HEK293 (cell line): Measurements from ENCODE around the gene BZW2.
A peak's percentile ranks its signal among the peaks of the same experiment; 100 is the strongest.

Experiments
- CTCF ChIA-PET: fragments of 350-600 bp; formaldehyde crosslinking; extraction: SDS; loops from one replicate; lab custom pipeline; 2021; ENCODE audit warnings: antibody characterized with exemption; lab: Yijun Ruan, JAX
- POLR2A ChIA-PET: fragments of 300-600 bp; formaldehyde crosslinking; extraction: SDS; loops from one replicate; lab custom pipeline; 2020; ENCODE audit warnings: antibody characterized with exemption, inconsistent platforms; lab: Yijun Ruan, JAX
- H3K27ac ChIP-seq: fragments of 200-500 bp; sonication (Bioruptor generic); 2 replicates; pipeline ENCODE4 v1.5.1; 2014; ENCODE audit warnings: low read depth, low read length, control low read depth, inconsistent platforms; ENCODE audit errors: extremely low read depth
- H3K36me3 ChIP-seq, 2 experiments: fragments of 200-500 bp in 1 of 2; sonication (Bioruptor generic) in 1 of 2; 1 replicate in 1 of 2; 2 replicates in 1 of 2; pipeline ENCODE4 v1.5.1; 2014 to 2017; ENCODE audit warnings: inconsistent platforms in 2 of 2, low read length in 2 of 2; ENCODE audit not compliant: control insufficient read depth in 2 of 2, insufficient read depth in 1 of 2
- H3K4me1 ChIP-seq: fragments of 200-500 bp; sonication (Bioruptor generic); 2 replicates; pipeline ENCODE4 v1.5.1; 2014; ENCODE audit warnings: mild to moderate bottlenecking, low read length, inconsistent platforms; ENCODE audit not compliant: control insufficient read depth, insufficient read depth
- H3K4me3 ChIP-seq: 2 replicates; pipeline ENCODE4 v1.5.1; 2011; ENCODE audit warnings: low read depth, mild to moderate bottlenecking, control low read depth, low read length, moderate library complexity
- H3K9me3 ChIP-seq: fragments of 200-500 bp; sonication (Bioruptor generic); 2 replicates; pipeline ENCODE4 v1.5.1; 2014; ENCODE audit warnings: low read depth, low read length, inconsistent platforms; ENCODE audit not compliant: control insufficient read depth, insufficient read depth
- BCL11A ChIP-seq: fragments of 450-650 bp; formaldehyde crosslinking; IDR thresholded peaks from 2 replicates; pipeline ENCODE4 v1.5.1; 2016; ENCODE audit warnings: low read depth, missing biosample characterization, missing genetic modification characterization
- ZNF623 ChIP-seq: fragments of 450-650 bp; formaldehyde crosslinking; IDR thresholded peaks from 2 replicates; pipeline ENCODE4 v1.5.1; 2016; ENCODE audit warnings: missing biosample characterization, missing genetic modification characterization
- TF ChIP-seq, protein P1 (sequence below): fragments of 450-650 bp; formaldehyde crosslinking; IDR thresholded peaks from 2 replicates; pipeline ENCODE4 v1.5.1; 2017; ENCODE audit warnings: missing biosample characterization, missing genetic modification characterization
- TF ChIP-seq, protein P2 (sequence below): fragments of 450-650 bp; formaldehyde crosslinking; IDR thresholded peaks from 2 replicates; pipeline ENCODE4 v1.5.1; 2016; ENCODE audit warnings: missing biosample characterization, missing genetic modification characterization
- TF ChIP-seq, protein P3 (sequence below): fragments of 450-650 bp; formaldehyde crosslinking; IDR thresholded peaks from 2 replicates; pipeline ENCODE4 v1.5.1; 2016; ENCODE audit warnings: missing biosample characterization, missing genetic modification characterization

The BZW2 gene

DNA sequence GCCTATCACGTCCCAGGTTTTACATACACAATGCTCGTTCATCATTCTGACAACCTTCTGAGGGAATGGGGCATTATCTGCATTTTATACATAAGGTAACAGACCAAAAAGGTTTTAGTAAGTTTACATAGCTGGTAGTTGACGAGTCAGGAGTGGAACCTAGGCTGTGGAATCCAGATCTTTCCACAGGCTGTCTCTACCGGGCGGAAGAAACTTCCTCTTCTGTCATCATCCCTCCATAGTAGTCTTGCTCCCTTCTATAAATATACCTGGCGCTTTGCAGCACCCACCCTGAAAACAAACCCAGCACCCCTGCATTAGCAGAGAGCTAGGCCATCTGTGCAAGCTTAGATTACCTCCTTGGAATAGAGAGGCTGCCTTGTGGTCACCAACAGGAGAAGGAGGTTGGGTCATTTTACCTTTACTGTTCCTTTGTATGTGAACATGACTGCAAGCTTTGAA lies 108.9 kb downstream of the BZW2 start (continued):
- TF ChIP-seq, protein P1, sequence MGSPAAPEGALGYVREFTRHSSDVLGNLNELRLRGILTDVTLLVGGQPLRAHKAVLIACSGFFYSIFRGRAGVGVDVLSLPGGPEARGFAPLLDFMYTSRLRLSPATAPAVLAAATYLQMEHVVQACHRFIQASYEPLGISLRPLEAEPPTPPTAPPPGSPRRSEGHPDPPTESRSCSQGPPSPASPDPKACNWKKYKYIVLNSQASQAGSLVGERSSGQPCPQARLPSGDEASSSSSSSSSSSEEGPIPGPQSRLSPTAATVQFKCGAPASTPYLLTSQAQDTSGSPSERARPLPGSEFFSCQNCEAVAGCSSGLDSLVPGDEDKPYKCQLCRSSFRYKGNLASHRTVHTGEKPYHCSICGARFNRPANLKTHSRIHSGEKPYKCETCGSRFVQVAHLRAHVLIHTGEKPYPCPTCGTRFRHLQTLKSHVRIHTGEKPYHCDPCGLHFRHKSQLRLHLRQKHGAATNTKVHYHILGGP (tag by site-specific recombination), result no peak

DNA sequence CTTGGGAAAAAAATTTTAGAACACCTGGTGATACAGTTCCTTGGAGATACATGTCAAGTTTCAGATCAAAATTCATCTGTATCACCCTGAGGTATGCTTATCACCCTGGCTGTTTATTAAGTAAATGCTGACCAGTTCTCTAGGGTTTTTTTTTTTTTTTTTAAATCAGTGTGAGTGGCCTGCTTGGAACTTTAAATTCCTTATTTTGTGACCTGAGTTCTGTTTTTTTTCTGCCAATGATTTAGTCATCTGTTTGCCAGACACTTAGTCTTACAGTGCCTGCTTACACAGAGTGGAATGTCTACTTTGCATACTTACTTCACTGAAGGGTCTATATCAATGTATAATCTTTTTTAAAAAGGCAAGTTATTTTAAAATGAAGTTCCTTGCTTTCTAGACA lies 109.4 kb downstream of the BZW2 start:
- Histone ChIP-seq H3K4me1 (peaks cover 6% of the 10 kb centered on the region; the same call in 1 of the 2 replicates), H3K36me3 (no peaks in the 10 kb centered on the region), H3K9me3 (no peaks in the 10 kb centered on the region), H3K4me3 (peak overlapping the region; percentile 93; the same call in 1 of the 2 replicates), H3K27ac (no peak overlapping the region)
- POLR2A ChIA-PET, result interaction anchor here (0.7 to 2.1 kb wide), 2 partner anchors 15 to 47 kb away, joined by 6 to 9 read pairs; no protein-coding TSS in a partner anchor
- TF ChIP-seq BCL11A (tag by site-specific recombination), result no peak
- no peak for TF ChIP-seq ZNF623 (tag by site-specific recombination)
- TF ChIP-seq, protein P2, sequence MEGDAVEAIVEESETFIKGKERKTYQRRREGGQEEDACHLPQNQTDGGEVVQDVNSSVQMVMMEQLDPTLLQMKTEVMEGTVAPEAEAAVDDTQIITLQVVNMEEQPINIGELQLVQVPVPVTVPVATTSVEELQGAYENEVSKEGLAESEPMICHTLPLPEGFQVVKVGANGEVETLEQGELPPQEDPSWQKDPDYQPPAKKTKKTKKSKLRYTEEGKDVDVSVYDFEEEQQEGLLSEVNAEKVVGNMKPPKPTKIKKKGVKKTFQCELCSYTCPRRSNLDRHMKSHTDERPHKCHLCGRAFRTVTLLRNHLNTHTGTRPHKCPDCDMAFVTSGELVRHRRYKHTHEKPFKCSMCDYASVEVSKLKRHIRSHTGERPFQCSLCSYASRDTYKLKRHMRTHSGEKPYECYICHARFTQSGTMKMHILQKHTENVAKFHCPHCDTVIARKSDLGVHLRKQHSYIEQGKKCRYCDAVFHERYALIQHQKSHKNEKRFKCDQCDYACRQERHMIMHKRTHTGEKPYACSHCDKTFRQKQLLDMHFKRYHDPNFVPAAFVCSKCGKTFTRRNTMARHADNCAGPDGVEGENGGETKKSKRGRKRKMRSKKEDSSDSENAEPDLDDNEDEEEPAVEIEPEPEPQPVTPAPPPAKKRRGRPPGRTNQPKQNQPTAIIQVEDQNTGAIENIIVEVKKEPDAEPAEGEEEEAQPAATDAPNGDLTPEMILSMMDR (tag by site-specific recombination), result no peak
- TF ChIP-seq, protein P3, sequence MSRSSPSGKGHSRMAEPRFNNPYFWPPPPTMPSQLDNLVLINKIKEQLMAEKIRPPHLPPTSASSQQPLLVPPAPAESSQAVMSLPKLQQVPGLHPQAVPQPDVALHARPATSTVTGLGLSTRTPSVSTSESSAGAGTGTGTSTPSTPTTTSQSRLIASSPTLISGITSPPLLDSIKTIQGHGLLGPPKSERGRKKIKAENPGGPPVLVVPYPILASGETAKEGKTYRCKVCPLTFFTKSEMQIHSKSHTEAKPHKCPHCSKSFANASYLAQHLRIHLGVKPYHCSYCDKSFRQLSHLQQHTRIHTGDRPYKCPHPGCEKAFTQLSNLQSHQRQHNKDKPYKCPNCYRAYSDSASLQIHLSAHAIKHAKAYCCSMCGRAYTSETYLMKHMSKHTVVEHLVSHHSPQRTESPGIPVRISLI (tag by site-specific recombination), result 0 out of 2 replicates have a peak, but pooled peaks have one; percentile 14
- CTCF ChIA-PET, result interaction anchor here (0.6 to 1.8 kb wide), 3 partner anchors 15 to 644 kb away, joined by 5 to 7 read pairs (median 5); no protein-coding TSS in a partner anchor
